Gastroesophageal sphincter (tissue), 2 donors: ENCODE data around the gene BAHCC1.

Source experiments
- POLR2A ChIP-seq, 2 donors: fragments of 450-650 bp; IDR thresholded peaks; one replicate each; pipeline ENCODE4 v1.6.1; 2017; ENCODE audit warnings: antibody characterized with exemption in 2 of 2, mild to moderate bottlenecking in 2 of 2, moderate library complexity in 1 of 2
- POLR2AphosphoS5 ChIP-seq: sonication (generic); formaldehyde crosslinking; IDR thresholded peaks from one replicate; pipeline ENCODE4 v1.6.1; 2017; ENCODE audit warnings: antibody characterized with exemption

DNA sequence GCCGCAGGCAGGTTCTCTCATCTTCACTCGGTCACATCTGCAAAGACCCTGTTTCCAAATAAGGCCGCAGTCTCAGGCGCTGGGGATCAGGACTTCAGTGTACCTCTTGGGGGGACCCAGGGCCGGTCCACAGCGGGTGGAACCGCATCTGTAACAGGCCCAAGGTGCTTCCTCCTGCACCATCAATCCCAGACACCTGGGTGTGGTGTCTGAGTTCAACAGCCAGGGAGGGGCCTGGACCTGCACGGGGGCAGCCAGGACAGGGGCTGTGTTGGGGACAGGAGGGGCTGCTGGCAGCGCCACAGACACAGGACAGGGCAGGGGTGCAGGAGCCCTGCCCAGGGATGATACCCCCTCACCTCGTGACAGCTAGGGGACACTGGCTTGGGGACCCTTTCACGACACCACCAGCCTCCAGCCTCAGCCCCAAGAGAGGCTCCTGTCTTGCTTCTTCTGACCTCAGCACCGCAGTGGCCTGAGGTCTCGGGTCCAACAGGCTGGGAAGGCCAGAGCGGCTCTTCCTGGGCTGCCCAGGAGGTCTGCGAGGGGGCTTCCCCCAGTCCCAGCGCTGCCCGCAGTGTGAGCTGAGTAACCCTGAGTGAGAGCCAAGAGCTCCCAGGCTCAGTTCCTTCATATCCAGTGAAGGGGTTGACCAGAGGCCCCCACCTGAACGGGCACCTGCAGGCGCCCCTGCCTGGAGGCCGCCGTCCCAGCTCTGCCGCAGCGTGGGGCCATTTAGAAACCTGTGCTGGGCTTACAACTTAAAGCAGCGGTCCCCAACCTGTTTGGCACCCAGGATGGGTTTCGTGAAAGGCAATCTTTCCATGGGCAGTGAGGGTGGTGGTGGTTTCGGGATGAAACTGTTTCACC lies 30.7 kb upstream of the BAHCC1 start:
- TF ChIP-seq POLR2A (IDR thresholded peaks at IDR 0.05) (no peak), POLR2AphosphoS5 (no peak)
